Measurements from ENCODE around the gene SNRNP40.

- TF ChIP-seq, protein P1, sequence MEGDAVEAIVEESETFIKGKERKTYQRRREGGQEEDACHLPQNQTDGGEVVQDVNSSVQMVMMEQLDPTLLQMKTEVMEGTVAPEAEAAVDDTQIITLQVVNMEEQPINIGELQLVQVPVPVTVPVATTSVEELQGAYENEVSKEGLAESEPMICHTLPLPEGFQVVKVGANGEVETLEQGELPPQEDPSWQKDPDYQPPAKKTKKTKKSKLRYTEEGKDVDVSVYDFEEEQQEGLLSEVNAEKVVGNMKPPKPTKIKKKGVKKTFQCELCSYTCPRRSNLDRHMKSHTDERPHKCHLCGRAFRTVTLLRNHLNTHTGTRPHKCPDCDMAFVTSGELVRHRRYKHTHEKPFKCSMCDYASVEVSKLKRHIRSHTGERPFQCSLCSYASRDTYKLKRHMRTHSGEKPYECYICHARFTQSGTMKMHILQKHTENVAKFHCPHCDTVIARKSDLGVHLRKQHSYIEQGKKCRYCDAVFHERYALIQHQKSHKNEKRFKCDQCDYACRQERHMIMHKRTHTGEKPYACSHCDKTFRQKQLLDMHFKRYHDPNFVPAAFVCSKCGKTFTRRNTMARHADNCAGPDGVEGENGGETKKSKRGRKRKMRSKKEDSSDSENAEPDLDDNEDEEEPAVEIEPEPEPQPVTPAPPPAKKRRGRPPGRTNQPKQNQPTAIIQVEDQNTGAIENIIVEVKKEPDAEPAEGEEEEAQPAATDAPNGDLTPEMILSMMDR (IDR thresholded peaks at IDR 0.05) = no peak
- TF ChIP-seq POLR2A (IDR thresholded peaks at IDR 0.05) = no peak
- TF ChIP-seq EP300 (IDR thresholded peaks at IDR 0.05) = no peak
Observed at GRCh38 chr1:31219489-31219888, 77.1 kb downstream of the SNRNP40 start.
